GM12801 (cell line): ENCODE measurements around the gene PDCD11.

Experiments
- TF ChIP-seq, protein P1 (sequence below): IDR thresholded peaks from one replicate; pipeline ENCODE4 v1.5.1; 2011; ENCODE audit warnings: control low read depth; ENCODE audit not compliant: insufficient read length; ENCODE audit errors: extremely low read depth

Gene PDCD11, protein sequence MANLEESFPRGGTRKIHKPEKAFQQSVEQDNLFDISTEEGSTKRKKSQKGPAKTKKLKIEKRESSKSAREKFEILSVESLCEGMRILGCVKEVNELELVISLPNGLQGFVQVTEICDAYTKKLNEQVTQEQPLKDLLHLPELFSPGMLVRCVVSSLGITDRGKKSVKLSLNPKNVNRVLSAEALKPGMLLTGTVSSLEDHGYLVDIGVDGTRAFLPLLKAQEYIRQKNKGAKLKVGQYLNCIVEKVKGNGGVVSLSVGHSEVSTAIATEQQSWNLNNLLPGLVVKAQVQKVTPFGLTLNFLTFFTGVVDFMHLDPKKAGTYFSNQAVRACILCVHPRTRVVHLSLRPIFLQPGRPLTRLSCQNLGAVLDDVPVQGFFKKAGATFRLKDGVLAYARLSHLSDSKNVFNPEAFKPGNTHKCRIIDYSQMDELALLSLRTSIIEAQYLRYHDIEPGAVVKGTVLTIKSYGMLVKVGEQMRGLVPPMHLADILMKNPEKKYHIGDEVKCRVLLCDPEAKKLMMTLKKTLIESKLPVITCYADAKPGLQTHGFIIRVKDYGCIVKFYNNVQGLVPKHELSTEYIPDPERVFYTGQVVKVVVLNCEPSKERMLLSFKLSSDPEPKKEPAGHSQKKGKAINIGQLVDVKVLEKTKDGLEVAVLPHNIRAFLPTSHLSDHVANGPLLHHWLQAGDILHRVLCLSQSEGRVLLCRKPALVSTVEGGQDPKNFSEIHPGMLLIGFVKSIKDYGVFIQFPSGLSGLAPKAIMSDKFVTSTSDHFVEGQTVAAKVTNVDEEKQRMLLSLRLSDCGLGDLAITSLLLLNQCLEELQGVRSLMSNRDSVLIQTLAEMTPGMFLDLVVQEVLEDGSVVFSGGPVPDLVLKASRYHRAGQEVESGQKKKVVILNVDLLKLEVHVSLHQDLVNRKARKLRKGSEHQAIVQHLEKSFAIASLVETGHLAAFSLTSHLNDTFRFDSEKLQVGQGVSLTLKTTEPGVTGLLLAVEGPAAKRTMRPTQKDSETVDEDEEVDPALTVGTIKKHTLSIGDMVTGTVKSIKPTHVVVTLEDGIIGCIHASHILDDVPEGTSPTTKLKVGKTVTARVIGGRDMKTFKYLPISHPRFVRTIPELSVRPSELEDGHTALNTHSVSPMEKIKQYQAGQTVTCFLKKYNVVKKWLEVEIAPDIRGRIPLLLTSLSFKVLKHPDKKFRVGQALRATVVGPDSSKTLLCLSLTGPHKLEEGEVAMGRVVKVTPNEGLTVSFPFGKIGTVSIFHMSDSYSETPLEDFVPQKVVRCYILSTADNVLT (N-terminal part only)

DNA sequence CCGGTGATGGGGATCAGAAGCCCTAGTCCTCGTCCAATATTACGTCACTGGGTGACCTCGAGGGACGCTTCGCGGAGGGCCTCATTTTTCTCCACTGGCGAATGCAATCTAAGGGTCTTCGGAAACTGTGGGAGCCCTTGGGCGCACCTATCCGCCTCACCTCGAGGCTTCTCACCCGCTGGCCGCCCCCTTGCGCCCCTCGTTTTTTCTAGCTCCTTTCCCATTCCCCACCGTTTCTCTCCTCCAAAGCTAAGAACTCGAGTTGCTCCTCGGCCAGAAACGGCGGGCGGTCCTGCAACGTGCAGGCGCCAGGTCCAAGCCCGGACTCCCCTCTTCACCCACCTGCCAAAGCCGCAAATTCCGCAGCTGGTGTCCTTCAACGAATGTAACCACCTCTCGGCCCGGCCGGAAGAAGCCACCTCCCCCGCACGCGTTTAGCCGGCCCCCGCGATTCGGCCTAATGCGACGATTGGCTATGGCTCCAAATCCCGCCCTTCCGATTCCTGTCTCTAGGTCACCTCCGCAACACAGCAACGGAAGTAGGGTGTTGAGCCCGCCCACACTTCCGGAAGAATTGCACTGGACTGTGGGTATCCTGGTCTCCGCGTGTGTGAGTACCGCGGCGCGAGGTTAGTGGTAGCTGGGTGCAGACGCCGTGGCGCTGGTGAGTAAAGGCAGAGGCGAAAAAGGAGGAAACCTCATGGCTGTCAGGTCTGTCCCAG lies at the start of gene PDCD11, which contains the start of gene ATP5MK:
PDCD11 (plus strand) TSS at position 560 of the 722 bp plus-strand sequence. CDS start 1,801 bp downstream, outside the sequence.
ATP5MK (minus strand) TSS at position 409 of the 722 bp plus-strand sequence. CDS start 4,018 bp downstream, outside the sequence.
- TF ChIP-seq, protein P1, sequence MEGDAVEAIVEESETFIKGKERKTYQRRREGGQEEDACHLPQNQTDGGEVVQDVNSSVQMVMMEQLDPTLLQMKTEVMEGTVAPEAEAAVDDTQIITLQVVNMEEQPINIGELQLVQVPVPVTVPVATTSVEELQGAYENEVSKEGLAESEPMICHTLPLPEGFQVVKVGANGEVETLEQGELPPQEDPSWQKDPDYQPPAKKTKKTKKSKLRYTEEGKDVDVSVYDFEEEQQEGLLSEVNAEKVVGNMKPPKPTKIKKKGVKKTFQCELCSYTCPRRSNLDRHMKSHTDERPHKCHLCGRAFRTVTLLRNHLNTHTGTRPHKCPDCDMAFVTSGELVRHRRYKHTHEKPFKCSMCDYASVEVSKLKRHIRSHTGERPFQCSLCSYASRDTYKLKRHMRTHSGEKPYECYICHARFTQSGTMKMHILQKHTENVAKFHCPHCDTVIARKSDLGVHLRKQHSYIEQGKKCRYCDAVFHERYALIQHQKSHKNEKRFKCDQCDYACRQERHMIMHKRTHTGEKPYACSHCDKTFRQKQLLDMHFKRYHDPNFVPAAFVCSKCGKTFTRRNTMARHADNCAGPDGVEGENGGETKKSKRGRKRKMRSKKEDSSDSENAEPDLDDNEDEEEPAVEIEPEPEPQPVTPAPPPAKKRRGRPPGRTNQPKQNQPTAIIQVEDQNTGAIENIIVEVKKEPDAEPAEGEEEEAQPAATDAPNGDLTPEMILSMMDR, result no peak

DNA sequence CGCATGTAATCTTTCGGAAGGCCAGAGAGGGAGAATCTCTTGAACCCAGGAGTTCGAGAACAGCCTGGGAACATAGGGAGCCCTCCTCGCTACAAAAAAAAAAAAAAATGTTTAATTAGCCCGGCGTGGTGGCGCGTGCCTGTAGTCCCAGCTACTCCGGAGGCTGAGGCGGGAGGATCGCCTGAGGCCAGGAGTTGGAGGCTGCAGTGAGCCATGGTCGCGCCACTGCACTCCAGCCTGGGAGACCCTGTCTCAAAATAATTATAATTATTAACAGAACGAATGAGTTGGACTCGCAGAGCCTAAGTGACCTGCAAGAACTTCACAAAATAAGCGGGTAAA lies 46.3 kb upstream of the PDCD11 start:
- TF ChIP-seq, protein P1, result no peak

DNA sequence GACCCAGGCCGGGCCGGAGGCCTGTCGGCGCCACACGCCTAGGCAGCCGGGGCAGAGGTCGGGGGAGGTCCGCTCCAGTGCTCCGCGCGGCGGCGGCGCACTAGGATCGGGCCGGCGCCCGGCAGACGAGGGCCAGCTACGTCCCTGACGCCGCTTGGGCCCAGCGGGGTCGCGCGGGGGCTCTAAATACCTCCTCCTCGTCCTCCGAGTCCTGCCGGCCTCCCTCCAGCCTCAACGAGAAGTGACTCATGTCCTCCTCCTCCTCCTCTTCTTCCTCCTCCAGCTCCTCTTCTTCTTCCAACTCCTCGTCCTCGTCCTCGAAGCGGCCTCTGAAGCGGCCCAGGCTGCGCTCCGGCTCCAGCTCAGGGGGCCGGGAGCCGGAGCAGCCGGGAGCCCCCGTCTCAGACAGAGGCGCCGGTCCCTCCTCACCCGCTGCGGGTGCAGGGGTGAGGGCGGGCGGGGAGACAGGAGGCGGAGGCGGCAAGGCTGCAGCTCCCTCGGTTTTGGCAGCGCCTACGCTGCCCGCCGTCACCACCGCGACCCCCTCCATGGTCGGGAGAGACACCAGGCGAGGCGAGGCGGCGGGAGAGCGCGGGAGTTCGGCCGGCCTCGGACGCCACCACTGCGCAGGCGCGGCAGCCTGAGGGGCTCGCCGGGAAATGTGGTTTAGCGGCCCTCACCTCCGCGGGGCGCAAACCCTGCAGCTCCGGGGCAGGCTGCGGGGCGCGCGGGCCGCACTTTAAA lies 45.7 kb upstream of the PDCD11 start, which contains the start of gene PCGF6:
PCGF6 (minus strand) TSS at position 624 of the 744 bp plus-strand sequence; CDS start at position 550, 74 bp downstream.
- TF ChIP-seq, protein P1, result no peak

DNA sequence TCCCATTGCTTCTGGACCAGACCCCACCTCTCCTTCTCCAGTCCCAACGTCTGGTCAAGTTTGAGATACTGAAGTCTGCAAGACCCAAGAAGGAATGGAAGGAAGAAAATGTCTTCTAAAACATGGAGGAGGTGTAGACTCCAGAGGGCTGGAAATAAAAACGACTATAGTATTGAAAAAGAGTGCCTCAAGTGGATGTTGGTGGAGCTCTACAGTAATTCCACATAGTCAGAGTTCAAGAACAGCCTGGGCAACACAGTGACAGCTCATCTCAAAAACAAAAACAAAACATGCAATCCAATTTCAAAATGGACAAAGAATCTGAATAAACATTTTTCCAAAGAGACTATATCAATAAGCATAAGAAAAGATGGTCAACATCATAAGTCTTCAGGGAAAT lies 43.1 kb upstream of the PDCD11 start:
- TF ChIP-seq, protein P1, result no peak

DNA sequence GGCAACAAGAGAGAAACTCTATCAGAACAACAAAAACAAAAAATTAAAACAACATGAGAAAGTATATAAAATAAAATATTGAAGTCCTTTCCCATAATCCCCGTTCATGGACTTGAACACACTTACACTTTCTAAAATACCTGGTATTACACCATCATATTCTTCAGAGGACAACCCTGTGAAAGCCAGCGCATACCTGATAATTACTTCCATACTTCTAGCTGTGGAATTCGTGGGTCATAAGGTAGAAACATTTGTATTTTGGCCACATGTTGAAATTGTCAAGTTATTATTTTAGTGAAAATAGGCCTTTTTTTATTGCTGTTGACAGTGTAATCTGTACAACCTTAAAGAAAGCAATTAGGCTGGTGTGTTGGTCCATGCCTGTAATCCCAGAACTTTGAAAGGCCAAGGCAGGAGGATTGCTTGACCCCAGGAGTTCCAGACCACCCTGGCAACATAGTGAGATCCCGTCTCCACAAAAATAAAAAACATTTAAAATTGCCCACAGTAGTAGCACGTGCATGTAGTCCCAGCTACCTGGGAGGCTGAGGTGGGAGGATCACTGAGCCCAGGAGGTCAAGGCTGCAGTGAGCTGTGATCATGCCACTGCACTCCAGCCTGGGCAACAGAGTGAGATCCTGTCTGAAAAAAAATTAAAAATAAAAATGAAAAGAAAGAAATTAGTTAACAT lies 40.4 kb upstream of the PDCD11 start:
- TF ChIP-seq, protein P1, result no peak

DNA sequence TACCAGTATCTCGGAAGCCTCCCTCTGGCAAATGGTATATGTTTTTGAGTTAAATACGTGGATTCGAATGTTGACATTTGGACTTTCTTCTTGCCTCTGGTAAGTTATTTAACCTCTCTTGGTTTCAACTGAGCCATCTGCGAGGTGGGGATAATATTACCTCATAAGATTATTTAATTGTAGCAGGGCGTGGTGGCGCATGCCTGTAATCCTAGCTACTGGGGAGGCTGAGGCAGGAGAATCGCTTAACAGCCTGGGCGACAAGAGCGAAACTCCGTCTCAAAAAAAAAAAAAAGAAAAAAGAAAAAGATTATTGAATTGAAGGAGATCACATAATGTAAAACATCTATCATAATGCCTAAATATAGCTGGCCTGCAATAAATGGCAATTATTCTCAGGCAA lies 29.0 kb upstream of the PDCD11 start:
- TF ChIP-seq, protein P1, result no peak
